ENCODE results near the gene C13orf46.

GRCh38 chr13:113996912-113997745, 23.3 kb upstream of the C13orf46 start:
- TF ChIP-seq EZH2 (IDR thresholded peaks at IDR 0.05; ENCODE audit: low read length) = no peak
- no peak for TF ChIP-seq CTCF (optimal IDR thresholded peaks at IDR 0.05 in 1 of 3, IDR thresholded peaks at IDR 0.05 in 1 of 3, conservative IDR thresholded peaks at IDR 0.05 in 1 of 3; ENCODE audit: extremely low read depth in 1 of 3, insufficient read depth in 2 of 3, low read length in 3 of 3)
